Regular cardiac myocyte (primary cell): ENCODE data around the gene GNG11. TPM values are rescaled to one million over a fixed set of nuclear protein-coding genes. Genes with fewer than 3 reads are reported as not detected.

ENCODE experiments used
- total RNA-seq: library from RNA; depleted of rRNA; stranded (reverse); fragments of >200 nt; gene quantifications from 2 replicates; pipeline ENCODE4 v1.2.3, GENCODE V29; 2014

The GNG11 gene
- 123 and 152 TPM in 2 replicates for total RNA-seq

DNA sequence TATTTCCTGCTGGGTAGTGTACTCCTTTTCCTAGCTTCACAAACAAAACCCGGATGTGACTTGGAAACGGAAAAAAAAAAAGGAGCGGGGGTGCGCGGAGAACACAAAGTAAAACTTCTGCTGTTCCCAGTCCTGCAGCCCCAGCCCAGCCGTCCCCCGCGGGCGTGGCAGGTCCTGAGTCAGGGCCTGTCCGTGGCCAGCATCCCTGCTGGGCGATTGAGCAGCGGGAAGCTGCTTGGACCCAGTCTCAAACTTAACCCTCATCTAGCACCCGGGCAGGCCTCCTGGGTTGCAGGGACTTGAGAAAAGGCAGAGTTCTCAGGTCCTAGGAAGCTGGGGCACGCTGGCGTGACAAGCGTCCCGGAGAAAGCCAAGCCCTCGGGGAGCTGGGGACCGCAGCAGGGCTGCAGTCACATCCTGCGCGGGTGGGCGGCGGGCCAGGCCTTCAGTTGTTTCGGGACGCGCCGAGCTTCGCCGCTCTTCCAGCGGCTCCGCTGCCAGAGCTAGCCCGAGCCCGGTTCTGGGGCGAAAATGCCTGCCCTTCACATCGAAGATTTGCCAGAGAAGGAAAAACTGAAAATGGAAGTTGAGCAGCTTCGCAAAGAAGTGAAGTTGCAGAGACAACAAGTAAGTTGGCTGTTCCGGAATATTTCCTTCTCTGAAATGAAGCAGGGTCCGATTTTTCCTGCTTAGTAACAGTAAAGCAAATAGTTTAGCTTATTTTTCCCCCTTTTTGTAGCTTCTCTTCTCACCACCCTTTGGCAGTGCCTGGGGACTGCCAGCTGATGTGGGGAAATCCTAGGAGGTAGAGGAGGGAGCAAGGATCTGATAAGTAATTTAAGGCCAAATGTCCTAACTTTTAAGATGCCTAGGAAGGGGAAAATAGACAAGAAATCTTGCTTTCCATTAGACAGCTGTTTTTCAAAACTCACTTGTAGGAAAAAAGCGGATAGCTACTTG lies at the start of gene GNG11:
Gene GNG11, plus strand, starts transcription at position 129 of the 960 bp plus-strand sequence. Its CDS starts 403 bp downstream, at position 532.

DNA sequence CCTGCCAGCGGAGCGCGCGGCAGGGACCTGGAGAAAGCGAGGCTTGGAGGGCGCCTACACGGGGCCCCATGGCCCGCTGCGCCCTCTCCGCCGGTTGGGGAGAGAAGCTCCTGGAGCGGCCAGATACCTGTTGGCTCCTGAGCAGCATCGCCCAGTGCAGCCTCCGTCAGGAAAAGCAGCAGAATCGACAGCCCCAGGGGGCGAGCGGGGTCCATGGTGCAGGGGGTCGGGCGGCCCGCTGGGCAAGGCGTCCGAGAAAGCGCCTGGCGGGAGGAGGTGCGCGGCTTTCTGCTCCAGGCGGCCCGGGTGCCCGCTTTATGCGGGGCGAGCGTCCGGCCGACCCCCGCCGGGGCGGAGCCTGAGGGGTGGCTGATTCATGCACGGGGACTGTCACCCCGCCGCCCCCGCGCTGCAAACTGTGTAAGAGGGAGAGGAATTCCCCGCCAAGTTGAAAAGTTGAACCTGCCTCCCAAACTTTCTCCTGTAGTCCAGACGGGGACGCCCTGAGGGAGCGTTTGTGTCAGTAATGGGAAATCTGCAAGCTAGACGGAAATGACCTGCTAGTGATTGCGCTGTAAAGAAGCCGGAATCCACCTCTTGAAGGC lies 31.0 kb upstream of the GNG11 start, which contains the start of gene TFPI2:
Gene TFPI2, minus strand, starts transcription at position 290 of the 605 bp plus-strand sequence. Its CDS starts 75 bp downstream, at position 215.

DNA sequence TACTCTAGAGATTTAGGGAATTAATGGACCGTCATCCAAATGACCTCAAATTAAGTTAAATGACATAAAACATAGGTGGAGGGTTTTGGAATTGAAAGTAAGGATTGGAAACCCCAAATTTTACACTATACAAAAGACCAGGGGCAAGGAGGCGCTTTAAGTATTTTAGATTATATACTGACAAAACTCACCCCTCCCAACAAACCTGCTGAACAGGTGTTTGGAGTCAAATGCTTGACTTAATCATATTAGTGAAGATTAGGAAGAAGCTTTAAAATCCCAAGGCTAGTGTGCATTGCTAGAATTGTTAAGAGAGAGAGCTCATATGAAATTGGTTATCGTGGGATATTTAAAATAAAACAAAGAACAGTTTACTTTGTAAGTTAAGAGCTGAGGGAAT lies 15.3 kb upstream of the GNG11 start, which contains the start of gene GNGT1:
Gene GNGT1, plus strand, starts transcription at position 301 of the 400 bp plus-strand sequence. CDS start 180 bp downstream, outside the sequence.

Other genes with a start within 250 kb of the GNG11 start
- 417 and 931 TPM in 2 replicates for gene TFPI2, start 31.0 kb upstream of the GNG11 start, total RNA-seq
- under 0.01 TPM in 1 of 2 replicates, not detected in the other for gene GNGT1, start 15.2 kb upstream of the GNG11 start, total RNA-seq
- gene BET1, start 82.6 kb downstream of the GNG11 start, total RNA-seq = 38.2 and 84.0 TPM in 2 replicates